Stimulated activated CD4-positive, alpha-beta T cell treated with anti-CD3 and anti-CD28 coated beads, Interleukin-1b, Interleukin-23, amount 100 ng/mL, for 24 hours (primary cell): Measurements from ENCODE around the gene MUSTN1.

Experiments
- DNase-seq, 4 experiments: peaks; one replicate each; pipeline ENCODE4 v3.0.0-alpha.2; 2020; ENCODE audit warnings: low read depth in 4 of 4, low spot score in 1 of 4

Gene MUSTN1

DNA sequence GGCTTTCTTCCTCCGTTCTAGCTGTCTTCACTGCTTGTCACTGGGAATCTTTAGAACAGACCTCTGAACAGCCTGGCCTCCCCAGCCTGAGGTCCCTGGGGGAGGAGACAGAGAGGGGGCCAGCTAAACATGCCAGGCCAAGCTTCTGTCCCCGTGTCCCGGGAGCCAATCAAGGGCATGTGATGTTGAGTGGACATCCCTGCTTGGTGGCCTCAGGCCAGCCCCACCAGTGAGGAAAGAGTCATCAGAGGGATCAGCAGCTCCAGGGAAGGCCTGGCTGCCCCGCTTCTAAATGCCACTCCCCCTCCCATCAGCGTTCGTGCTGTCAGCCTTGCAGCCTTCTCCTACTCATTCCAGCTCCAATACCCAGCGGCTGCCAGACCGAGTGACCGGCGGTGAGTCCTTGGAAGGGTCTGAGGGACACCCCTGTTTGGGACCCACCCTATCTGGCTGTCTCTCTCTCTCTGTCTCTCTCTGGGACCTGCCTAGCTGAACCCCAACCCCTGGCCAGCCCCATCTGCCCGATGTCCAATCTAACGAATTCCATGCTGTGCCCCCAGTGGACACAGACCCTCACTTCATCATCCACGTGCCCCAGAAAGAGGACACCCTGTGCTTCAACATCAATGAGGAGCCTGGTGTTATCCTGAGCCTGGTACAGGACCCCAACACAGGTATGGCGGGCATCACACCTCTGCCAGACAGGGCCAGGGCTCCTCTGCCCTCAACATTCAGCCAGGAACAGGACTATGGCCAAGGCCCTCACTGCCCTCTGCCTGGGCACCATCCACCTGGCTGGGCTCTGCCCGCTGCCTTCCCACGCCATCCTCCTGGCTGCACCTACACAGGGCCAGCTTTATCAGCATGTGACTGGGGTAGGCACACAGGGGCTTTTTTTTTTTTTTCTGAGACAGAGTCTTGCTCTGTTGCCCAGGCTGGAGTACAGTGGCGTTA, 46.9 kb downstream of the MUSTN1 start:
- DNase-seq, result no peak

DNA sequence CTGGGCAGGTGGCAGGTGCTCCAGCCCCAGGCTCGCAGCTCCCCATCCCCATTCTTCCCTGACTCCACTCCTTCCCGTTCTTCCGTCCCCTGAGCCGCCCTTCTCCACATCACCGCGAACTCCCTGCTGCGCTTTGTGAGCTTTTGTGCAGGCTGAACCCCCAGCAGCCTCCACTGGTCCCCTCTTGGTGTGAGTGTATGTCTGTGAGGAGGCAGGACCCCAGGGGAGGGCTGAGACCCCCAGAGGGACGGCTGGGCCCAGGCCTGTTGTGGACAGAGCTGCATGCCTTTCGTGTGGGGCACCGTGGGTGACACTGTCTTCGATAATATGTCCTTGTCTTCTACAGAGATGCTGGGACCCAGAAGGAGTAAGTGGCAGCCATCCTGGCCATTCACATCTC, 47.6 kb downstream of the MUSTN1 start:
- DNase-seq, result no peak

DNA sequence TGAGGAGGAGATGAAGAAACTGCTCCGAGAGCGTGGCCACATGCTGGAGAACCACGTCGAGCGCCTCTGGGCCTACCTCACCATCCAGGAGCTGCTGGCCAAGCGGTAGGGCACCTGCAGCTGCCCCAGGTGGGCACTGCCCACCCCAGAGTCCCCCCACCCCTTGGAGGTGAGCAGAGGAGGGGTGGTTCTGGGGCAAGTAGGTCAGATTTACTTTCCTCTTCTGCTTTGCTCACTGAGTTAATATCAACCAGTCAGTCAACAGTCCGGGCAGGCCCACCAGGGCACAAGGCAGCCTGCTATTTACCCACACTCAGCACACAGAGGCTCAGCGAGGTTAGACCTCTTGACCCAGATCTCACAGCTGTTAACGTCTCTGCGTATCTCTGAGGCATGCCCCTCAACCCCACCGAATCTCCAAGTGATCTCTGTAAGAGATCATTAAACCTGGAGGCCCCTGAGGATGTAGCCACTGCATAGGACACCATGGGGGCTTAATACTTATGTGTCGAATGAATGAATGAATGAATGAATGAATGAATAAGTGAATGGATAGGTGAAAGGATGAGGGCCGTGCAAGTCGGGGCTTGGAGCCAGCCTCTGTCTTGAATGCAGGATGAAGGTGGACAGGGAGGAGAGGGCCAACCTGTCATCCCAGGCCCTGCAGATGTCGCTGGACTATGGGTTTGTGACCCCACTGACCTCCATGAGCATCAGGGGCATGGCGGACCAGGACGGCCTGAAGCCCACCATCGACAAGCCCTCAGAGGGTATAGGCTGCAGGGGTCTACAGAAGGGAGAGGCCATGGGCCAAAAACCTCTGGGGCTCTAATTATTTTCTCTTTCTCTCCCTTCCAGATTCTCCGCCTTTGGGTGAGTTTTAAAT, 48.2 kb downstream of the MUSTN1 start:
- DNase-seq, result no peak

DNA sequence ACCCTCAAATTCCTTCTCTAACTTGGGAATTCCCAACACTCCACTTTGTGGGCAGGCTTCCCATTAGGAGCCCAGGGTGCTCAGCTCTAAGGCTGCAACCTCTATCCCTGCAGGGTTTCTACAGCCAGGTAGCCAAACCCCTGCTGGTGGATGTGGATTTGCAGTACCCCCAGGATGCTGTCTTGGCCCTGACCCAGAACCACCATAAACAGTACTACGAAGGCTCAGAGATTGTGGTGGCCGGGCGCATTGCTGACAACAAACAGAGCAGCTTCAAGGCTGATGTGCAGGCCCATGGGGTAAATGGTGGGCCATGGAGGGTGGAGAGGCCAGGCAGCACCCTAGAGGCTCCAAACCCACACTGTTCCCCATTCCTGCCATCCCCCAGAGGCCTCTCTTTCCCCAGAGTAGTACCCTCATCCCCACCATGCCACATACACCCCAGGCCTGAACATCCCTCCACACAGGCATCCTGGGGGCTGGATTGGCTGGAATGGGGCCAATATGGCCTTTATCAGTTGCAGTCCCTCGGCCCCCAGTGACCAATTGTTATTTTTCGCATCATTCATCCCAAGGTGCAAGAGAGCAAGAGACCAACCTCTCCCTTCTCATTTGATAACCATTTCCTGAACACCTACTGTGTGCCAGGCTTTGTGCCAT, 49.8 kb downstream of the MUSTN1 start:
- no peak for DNase-seq

DNA sequence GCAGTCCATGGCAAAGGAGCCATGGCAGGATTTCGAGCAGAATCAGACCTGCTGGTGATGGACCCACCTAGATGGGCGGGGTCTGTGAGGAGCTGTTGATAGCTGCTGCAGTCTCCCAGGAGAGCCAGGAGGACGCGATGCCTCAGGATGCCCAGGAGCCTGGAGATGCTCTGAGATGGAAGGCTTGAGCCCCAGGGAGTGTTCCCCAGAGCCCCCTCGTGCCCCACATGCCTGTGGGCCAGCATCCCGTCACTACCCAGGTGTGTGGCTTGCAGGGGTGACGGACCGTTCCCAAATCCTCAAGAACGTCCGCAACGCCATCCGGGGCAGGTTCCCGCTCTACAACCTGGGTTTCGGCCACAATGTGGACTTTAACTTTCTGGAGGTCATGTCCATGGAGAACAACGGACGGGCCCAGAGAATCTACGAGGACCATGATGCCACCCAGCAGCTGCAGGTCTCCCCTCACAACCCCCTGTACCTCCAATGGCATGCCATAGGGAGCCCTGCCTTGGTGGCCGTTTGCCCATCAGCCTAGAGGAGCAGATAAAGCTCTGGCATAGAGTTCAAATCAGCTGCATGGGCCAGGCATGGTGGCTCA, 50.7 kb downstream of the MUSTN1 start:
- no peak for DNase-seq

DNA sequence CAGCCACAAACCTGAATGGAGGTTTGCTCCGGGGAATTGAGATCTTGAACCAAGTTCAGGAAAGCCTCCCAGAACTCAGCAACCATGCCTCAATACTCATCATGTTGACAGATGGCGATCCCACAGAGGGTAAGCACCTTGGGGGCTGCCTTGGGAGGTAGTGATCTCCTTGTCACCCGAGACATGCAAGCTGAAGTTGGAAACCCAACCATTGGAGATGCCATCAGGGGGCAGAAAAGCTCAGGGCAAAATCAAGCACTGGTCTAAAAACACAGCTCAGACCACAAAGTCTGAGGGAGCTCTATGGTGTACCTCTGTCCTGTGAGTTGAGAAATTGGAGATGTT, 51.6 kb downstream of the MUSTN1 start:
- no peak for DNase-seq
